Stimulated activated memory B cell treated with anti-CD40 and anti-IgM and Interleukin-4, amounts not matched to agents 10 μg/mL and 1 μg/mL and 100 μg/mL, for 72 hours (primary cell): ENCODE measurements around the gene PHPT1.

Experiments used
- ATAC-seq: fragments of 150-1000 bp; cut with Tn5 transposase; 2 replicates; pipeline ENCODE4 v1.10.0; 2021
- H3K27ac Mint-ChIP-seq: one replicate; pipeline ENCODE4 v1.8.0; 2022; ENCODE audit warnings: mild to moderate bottlenecking, mixed read lengths
- H3K27me3 Mint-ChIP-seq: one replicate; pipeline ENCODE4 v1.8.0; 2022; ENCODE audit warnings: mixed read lengths
- H3K36me3 Mint-ChIP-seq: one replicate; pipeline ENCODE4 v1.8.0; 2022; ENCODE audit warnings: mixed read lengths
- H3K4me1 Mint-ChIP-seq: one replicate; pipeline ENCODE4 v1.8.0; 2022; ENCODE audit warnings: mixed read lengths
- H3K4me3 Mint-ChIP-seq: one replicate; pipeline ENCODE4 v1.8.0; 2022; ENCODE audit warnings: mild to moderate bottlenecking, moderate library complexity, mixed read lengths
- H3K9me3 Mint-ChIP-seq: one replicate; pipeline ENCODE4 v1.8.0; 2022; ENCODE audit warnings: mixed read lengths

PHPT1 gene

DNA sequence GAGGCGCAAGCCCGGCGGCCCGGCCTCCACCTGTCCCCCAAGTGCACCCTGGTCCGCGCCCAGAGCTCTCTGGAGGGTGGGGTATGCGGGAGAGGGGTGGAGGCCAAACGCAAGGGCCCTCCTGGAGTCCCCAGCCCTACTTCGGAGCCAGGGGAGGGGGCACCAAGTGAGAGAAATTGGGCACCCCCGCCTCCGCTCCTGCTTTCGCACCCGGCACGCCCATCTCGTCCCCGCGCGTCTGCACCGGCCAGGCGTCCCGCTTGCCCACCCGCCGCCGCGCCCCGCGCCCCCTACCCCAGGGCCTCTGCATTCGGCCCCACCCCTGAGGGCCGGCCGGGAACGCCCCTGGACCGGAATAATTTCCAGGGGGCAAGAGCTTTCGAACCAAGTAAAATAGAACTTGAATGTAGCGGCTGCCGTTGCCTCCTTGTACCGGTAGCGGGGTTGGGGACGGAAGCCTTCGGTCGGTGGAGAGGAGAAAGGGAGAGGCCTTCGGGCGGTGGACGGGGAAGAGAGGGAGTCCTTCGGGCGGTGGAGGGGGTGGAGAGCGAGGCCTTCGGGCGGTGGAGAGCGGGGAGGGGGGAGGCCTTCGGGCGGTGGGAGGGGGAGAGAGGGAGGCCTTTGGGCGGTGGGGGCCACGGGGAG is 694 bp upstream of the PHPT1 start:
- peak overlapping the region; percentile 87 for H3K27ac Mint-ChIP-seq
- H3K4me1 Mint-ChIP-seq, result peaks cover 26% of the 10 kb centered on the region
- peak; percentile 21 for ATAC-seq
- peaks cover 14% of the 10 kb centered on the region for H3K27me3 Mint-ChIP-seq
- peak overlapping the region; percentile 97 for H3K4me3 Mint-ChIP-seq
- peaks cover 6% of the 10 kb centered on the region for H3K36me3 Mint-ChIP-seq
- no peaks in the 10 kb centered on the region for H3K9me3 Mint-ChIP-seq

GRCh38 chr9:136849960-136850865 is 1.0 kb downstream of the PHPT1 start:
- peaks cover 14% of the 10 kb centered on the region for H3K27me3 Mint-ChIP-seq
- no peaks in the 10 kb centered on the region for H3K9me3 Mint-ChIP-seq
- H3K27ac Mint-ChIP-seq, result peak overlapping the region; percentile 87
- ATAC-seq, result no peak
- peaks cover 26% of the 10 kb centered on the region for H3K4me1 Mint-ChIP-seq
- H3K36me3 Mint-ChIP-seq, result peaks cover 6% of the 10 kb centered on the region
- peak overlapping the region; percentile 97 for H3K4me3 Mint-ChIP-seq

GRCh38 chr9:136850866-136851775 is 1.9 kb downstream of the PHPT1 start:
- H3K36me3 Mint-ChIP-seq, result peaks cover 6% of the 10 kb centered on the region
- no peak for ATAC-seq
- no peaks in the 10 kb centered on the region for H3K9me3 Mint-ChIP-seq
- peaks cover 14% of the 10 kb centered on the region for H3K27me3 Mint-ChIP-seq
- H3K27ac Mint-ChIP-seq, result no peak overlapping the region
- H3K4me3 Mint-ChIP-seq, result peak overlapping the region; percentile 97
- peaks cover 26% of the 10 kb centered on the region for H3K4me1 Mint-ChIP-seq

GRCh38 chr9:136851941-136852663 is 2.9 kb downstream of the PHPT1 start, which contains the start of gene MAMDC4:
MAMDC4 (plus strand) TSS chr9:136852346; CDS start chr9:136852417, 71 bp downstream.
- Mint-ChIP-seq H3K9me3 (no peaks in the 10 kb centered on the region), H3K36me3 (peaks cover 6% of the 10 kb centered on the region), H3K4me3 (no peak within 1 kb of the TSS), H3K27me3 (peaks cover 14% of the 10 kb centered on the region), H3K4me1 (peaks cover 26% of the 10 kb centered on the region), H3K27ac (no peak within 1 kb of the TSS)
- ATAC-seq, result no peak

- Mint-ChIP-seq H3K36me3 (peaks cover 6% of the 10 kb centered on the region), H3K27ac (no peak overlapping the region), H3K4me3 (no peak overlapping the region), H3K4me1 (peaks cover 19% of the 10 kb centered on the region), H3K27me3 (peaks cover 5% of the 10 kb centered on the region), H3K9me3 (no peaks in the 10 kb centered on the region)
- ATAC-seq, result no peak
Measured at GRCh38 chr9:136852664-136853595, 3.7 kb downstream of the PHPT1 start.

DNA sequence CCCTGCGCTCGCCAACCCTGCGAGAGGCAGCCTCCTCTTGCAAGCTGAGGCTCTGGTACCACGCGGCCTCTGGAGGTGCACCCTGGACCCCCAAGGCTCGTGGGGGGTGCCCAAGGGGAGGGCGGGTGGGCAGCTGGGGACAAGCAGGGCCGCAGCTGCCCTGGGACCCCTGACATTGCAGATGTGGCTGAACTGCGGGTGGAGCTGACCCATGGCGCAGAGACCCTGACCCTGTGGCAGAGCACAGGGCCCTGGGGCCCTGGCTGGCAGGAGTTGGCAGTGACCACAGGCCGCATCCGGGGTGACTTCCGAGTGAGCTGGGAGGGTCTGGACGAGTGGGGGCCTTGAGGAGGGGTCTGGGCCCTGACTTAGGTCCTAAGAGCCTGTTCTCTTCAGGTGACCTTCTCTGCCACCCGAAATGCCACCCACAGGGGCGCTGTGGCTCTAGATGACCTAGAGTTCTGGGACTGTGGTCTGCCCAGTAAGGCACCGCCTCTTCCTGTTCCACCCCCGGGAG is 4.4 kb downstream of the PHPT1 start:
- no peaks in the 10 kb centered on the region for H3K9me3 Mint-ChIP-seq
- H3K4me3 Mint-ChIP-seq, result no peak overlapping the region
- ATAC-seq, result no peak
- H3K36me3 Mint-ChIP-seq, result peaks cover 6% of the 10 kb centered on the region
- H3K27me3 Mint-ChIP-seq, result no peaks in the 10 kb centered on the region
- H3K4me1 Mint-ChIP-seq, result peaks cover 14% of the 10 kb centered on the region
- H3K27ac Mint-ChIP-seq, result no peak overlapping the region

GRCh38 chr9:136854113-136854841 is 5.1 kb downstream of the PHPT1 start:
- ATAC-seq, result no peak
- Mint-ChIP-seq H3K27me3 (no peaks in the 10 kb centered on the region), H3K27ac (no peak overlapping the region), H3K4me1 (peaks cover 14% of the 10 kb centered on the region), H3K9me3 (no peaks in the 10 kb centered on the region), H3K36me3 (peaks cover 6% of the 10 kb centered on the region), H3K4me3 (no peak overlapping the region)

DNA sequence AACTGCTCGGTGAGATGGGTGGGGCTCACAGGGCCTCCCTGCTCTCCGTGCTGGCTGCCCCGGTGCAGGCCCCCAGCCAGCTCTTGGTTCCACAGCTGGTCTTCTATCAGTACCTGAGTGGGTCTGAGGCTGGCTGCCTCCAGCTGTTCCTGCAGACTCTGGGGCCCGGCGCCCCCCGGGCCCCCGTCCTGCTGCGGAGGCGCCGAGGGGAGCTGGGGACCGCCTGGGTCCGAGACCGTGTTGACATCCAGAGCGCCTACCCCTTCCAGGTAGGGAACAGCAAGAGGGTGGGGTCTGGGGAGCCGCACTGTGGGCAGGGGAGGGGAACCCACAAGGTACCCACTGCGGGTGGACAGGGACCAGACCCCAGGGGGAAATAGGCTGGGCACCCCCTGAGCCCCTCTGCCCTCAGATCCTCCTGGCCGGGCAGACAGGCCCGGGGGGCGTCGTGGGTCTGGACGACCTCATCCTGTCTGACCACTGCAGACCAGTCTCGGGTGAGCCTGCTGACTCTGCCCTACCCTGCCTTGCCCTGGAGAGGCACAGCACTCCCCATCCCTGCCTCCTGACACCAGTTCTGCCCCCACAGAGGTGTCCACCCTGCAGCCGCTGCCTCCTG is 5.7 kb downstream of the PHPT1 start:
- H3K36me3 Mint-ChIP-seq, result peaks cover 6% of the 10 kb centered on the region
- no peak overlapping the region for H3K27ac Mint-ChIP-seq
- H3K9me3 Mint-ChIP-seq, result no peaks in the 10 kb centered on the region
- no peak for ATAC-seq
- peaks cover 12% of the 10 kb centered on the region for H3K4me1 Mint-ChIP-seq
- H3K27me3 Mint-ChIP-seq, result no peaks in the 10 kb centered on the region
- no peak overlapping the region for H3K4me3 Mint-ChIP-seq

DNA sequence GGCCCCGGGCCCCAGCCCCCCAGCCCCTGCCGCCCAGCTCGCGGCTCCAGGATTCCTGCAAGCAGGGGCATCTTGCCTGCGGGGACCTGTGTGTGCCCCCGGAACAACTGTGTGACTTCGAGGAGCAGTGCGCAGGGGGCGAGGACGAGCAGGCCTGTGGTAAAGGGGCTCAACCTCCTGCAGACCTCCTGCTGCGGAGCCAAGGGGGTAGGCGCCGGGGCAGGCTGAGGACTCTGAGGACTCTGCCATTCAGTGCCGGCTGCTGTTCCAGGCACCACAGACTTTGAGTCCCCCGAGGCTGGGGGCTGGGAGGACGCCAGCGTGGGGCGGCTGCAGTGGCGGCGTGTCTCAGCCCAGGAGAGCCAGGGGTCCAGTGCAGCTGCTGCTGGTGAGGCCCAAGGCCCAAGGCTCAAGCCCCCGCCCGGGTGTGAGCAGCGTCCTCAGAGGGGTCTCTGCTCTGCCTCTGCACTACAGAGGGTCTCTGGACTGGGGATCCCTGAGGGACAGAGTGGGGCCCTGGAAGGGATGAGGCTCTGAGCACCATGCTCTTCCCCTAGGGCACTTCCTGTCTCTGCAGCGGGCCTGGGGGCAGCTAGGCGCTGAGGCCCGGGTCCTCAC is 6.4 kb downstream of the PHPT1 start:
- Mint-ChIP-seq H3K9me3 (no peaks in the 10 kb centered on the region), H3K4me1 (peaks cover 12% of the 10 kb centered on the region), H3K27me3 (no peaks in the 10 kb centered on the region), H3K4me3 (no peak overlapping the region), H3K27ac (no peak overlapping the region), H3K36me3 (peaks cover 6% of the 10 kb centered on the region)
- ATAC-seq, result no peak

DNA sequence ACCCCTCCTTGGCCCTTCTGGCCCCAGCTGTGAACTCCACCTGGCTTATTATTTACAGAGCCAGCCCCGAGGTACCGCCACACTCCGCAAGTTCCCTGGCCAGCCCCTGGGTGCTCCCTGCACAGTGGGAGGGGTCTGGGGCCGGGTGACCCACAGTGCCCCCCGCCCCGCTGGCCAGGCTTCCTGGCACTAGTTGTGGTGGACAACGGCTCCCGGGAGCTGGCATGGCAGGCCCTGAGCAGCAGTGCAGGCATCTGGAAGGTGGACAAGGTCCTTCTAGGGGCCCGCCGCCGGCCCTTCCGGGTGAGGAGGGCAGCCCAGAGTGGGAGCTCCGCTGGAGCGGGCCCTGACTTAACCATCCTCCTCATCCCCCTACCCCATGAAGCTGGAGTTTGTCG is 6.9 kb downstream of the PHPT1 start:
- Mint-ChIP-seq H3K4me3 (no peak overlapping the region), H3K9me3 (no peaks in the 10 kb centered on the region), H3K27me3 (no peaks in the 10 kb centered on the region), H3K27ac (no peak overlapping the region), H3K36me3 (peaks cover 5% of the 10 kb centered on the region), H3K4me1 (peaks cover 15% of the 10 kb centered on the region)
- ATAC-seq, result no peak

GRCh38 chr9:136856541-136857141 is 7.4 kb downstream of the PHPT1 start:
- ATAC-seq, result no peak
- Mint-ChIP-seq H3K36me3 (peaks cover under 1% of the 10 kb centered on the region), H3K27ac (no peak overlapping the region), H3K27me3 (no peaks in the 10 kb centered on the region), H3K4me1 (peaks cover 15% of the 10 kb centered on the region), H3K9me3 (no peaks in the 10 kb centered on the region), H3K4me3 (no peak overlapping the region)

DNA sequence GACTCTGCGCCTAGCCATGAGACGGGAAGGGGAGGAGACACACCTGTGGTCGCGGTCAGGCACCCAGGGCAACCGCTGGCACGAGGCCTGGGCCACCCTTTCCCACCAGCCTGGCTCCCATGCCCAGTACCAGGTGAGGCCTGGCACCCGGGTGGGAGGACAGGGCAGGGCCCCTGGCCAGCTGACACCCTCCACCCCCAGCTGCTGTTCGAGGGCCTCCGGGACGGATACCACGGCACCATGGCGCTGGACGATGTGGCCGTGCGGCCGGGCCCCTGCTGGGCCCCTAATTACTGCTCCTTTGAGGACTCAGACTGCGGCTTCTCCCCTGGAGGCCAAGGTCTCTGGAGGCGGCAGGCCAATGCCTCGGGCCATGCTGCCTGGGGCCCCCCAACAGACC is 8.0 kb downstream of the PHPT1 start:
- Mint-ChIP-seq H3K27me3 (no peaks in the 10 kb centered on the region), H3K27ac (no peak overlapping the region), H3K9me3 (no peaks in the 10 kb centered on the region), H3K36me3 (peaks cover 6% of the 10 kb centered on the region), H3K4me1 (peaks cover 20% of the 10 kb centered on the region), H3K4me3 (no peak overlapping the region)
- no peak for ATAC-seq
